ENCODE measurements around the gene PTGIS. TPM values are rescaled to one million over a fixed set of nuclear protein-coding genes. Genes with fewer than 3 reads are reported as not detected.

The PTGIS gene
- total and polyA plus RNA-seq, 2 of the 4 experiments (the other 2 are of a cell fraction): 1.6 to 2.6 TPM

DNA sequence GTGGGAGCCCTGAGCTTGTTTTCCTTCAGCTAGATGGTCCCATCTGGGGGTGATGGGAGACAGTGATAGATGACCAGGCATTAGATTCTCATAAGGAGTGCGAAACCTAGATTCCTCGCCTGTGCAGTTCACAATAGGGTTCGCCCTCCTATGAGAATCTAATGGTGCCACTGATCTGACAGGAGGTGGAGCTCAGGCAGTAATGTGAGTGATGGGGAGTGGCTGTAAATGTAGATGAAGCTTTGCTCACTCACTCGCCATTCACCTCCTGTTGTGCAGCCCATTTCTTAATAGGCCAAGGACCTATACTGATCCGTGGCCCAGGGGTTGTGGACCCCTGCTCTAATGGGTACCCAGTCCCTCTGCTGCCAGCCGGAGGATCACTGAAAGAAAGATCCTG is 64.8 kb downstream of the PTGIS start:
- no peak for ATAC-seq (ENCODE audit: low read depth)
- no peak overlapping the region for H3K27ac ChIP-seq (ENCODE audit: insufficient read depth, low read length)
- no peak overlapping the region for H3K23ac ChIP-seq (ENCODE audit: low read depth, low read length)
- no peaks in the 10 kb centered on the region for H3K79me1 ChIP-seq (ENCODE audit: low read depth in 1 of 2, low read length in 2 of 2)
- H2AK9ac ChIP-seq (replicated peaks; ENCODE audit: low read depth, low read length, poor library complexity): no peak overlapping the region
- CTCF ChIA-PET: no interaction called here
- peaks cover 5% of the 10 kb centered on the region; the same call in 1 of the 2 replicates for H3K9me3 ChIP-seq (ENCODE audit: control insufficient read depth, insufficient read depth, low read length)
- H3K9ac ChIP-seq (ENCODE audit: low read depth, low read length): no peak overlapping the region
- no peak overlapping the region for H3K18ac ChIP-seq (ENCODE audit: low read depth, low read length)
- H3K4ac ChIP-seq (ENCODE audit: low read depth, low read length): no peak overlapping the region
- no peak overlapping the region for H3K4me2 ChIP-seq (ENCODE audit: low read depth, low read length)
- no peak overlapping the region for H2BK15ac ChIP-seq (ENCODE audit: low read depth, low read length)
- WGBS, 2 experiments (ENCODE audit: extremely low coverage in 2 of 2, insufficient read length in 1 of 2): no CpG with 5 or more reads among the region's 6 CpGs
- H3K9me1 ChIP-seq (ENCODE audit: insufficient read depth, low read length): no peaks in the 10 kb centered on the region
- no TSS peak for BruUV-seq (replicated peaks)
- H3K56ac ChIP-seq (ENCODE audit: extremely low read depth, insufficient read depth, low read length): no peak overlapping the region
- H2BK20ac ChIP-seq (ENCODE audit: low read depth, low read length): no peak overlapping the region
- no peak overlapping the region for H4K8ac ChIP-seq (ENCODE audit: low read depth in 2 of 2, low read length in 2 of 2)
- H3K4me3 ChIP-seq (ENCODE audit: insufficient read depth, low read depth, low read length): no peak overlapping the region
- no peaks in the 10 kb centered on the region for H4K20me1 ChIP-seq (ENCODE audit: insufficient read depth, low read length)
- H3K4me1 ChIP-seq (ENCODE audit: control insufficient read depth, insufficient read depth, low read length): no peaks in the 10 kb centered on the region
- TF ChIP-seq NFE2L2 (IDR thresholded peaks at IDR 0.05; ENCODE audit: low read depth, low read length): no peak
- H2BK120ac ChIP-seq (ENCODE audit: low read depth, low read length): no peak overlapping the region
- no peak overlapping the region for H4K91ac ChIP-seq (ENCODE audit: insufficient read depth, low read depth, low read length)
- POLR2A ChIA-PET (ENCODE audit: unreplicated experiment): no interaction called here
- no peaks in the 10 kb centered on the region for H3K36me3 ChIP-seq (ENCODE audit: control insufficient read depth, insufficient read depth, low read length)
- no peak overlapping the region for H3K14ac ChIP-seq (replicated peaks; ENCODE audit: low read depth, low read length)
- H2AFZ ChIP-seq (replicated peaks; ENCODE audit: low read length, poor library complexity): no peak overlapping the region
- DNase-seq: no peak
- H3K27me3 ChIP-seq (ENCODE audit: control insufficient read depth, insufficient read depth, low read length): peaks cover 28% of the 10 kb centered on the region
- in situ Hi-C loops (cut with MboI; ENCODE audit: low sequenced_read_pairs) (no loop called here), intact Hi-C loops (cut with micrococcal nuclease) (no loop called here), dilution Hi-C loops (cut with HindIII; ENCODE audit: low sequenced_read_pairs, unreplicated experiment) (no loop called here)
- no peak overlapping the region for H2AK5ac ChIP-seq (ENCODE audit: low read depth, low read length)
- H2BK5ac ChIP-seq (ENCODE audit: low read depth, low read length, poor library complexity, severe bottlenecking): no peak overlapping the region
- no peak overlapping the region for H4K5ac ChIP-seq (ENCODE audit: low read depth, low read length)
